ENCODE results near the gene LARGE1. TPM values are rescaled to one million over a fixed set of nuclear protein-coding genes. Genes with fewer than 3 reads are reported as not detected.

Gene LARGE1
- total and polyA plus RNA-seq, 9 of the 15 experiments (the other 6 are each of a cell fraction or from before 2014, with no cell fraction given): 0.01 to 0.66 (median 0.14) TPM; not detected in 2

DNA sequence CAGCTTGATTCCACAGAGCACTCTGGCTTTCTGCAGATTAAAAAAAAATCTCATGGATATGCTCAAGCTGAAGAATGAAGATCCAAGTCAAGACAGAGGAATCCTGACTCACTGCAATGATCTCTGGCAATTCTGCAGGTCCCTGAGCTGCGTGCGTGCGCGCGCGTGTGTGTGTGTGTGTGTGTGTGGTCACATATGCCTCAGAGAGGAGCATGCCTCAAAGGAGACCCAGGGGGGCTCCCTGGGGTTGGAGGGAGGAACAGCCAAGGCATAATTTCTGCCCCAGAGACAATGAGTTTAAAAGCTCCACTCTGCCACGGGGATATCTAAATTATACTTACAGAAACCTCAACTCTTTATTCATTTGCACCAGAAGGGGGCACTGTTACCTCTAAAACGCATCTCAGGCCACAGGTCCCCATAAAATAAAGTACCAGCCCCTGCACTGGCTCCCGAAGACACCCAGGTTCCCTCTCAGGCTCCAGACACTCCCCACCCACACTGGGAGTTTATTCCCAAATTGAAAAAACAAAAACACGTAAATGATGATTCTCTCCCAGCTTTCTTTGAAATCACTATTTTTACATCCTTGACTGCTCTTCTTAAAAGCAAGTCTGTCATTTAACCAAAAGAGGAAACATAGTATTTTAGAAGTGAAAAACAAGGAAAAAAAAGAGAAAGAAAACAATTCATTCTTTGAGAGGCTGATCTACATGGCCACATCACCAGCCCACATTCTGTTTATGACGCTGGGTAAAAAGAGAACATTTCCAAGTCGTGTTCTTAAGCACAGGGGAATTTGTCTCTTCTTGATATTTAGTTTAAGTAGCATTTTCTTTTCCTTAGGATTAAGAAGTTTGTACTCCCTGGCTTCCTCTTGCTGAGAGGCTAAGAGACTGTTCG is 401.0 kb downstream of the LARGE1 start:
- intact Hi-C loops (cut with micrococcal nuclease) (loop anchor here (10.0 kb wide), 1 partner anchor 55 kb away; no protein-coding TSS in a partner anchor), in situ Hi-C loops (cut with MboI) (no loop called here)
- FAIRE-seq (no peak), ATAC-seq (0 out of 3 replicates have a peak, but pooled peaks have one; percentile 31), DNase-seq (ENCODE audit: extremely low read depth in 1 of 4, low spot score in 3 of 4) (peak; percentile 8 to 17 (median 14))
- Histone ChIP-seq H3K27me3 (ENCODE audit: control insufficient read depth in 2 of 2, insufficient read depth in 2 of 2, low read length in 2 of 2) (no peaks in the 10 kb centered on the region), H3K4me3 (no peak overlapping the region), H3K4me1 (replicated peaks in 1 of 2; ENCODE audit: control insufficient read depth in 2 of 2, insufficient read depth in 2 of 2, low read length in 2 of 2) (no peaks in the 10 kb centered on the region), H3K27ac (ENCODE audit: extremely low read depth, low read depth, low read length) (no peak overlapping the region), H2AFZ (ENCODE audit: low read depth, low read length) (no peak overlapping the region), H3K9me3 (replicated peaks; ENCODE audit: control insufficient read depth, insufficient read depth, low read depth, low read length) (no peaks in the 10 kb centered on the region), H3K4me2 (ENCODE audit: insufficient read depth, low read length) (no peak overlapping the region), H3K9me1 (ENCODE audit: control insufficient read depth, insufficient read depth, low read length) (no peaks in the 10 kb centered on the region), H4K20me1 (replicated peaks; ENCODE audit: control insufficient read depth, insufficient read depth, low read length) (no peaks in the 10 kb centered on the region), H3K9ac (ENCODE audit: insufficient read depth in 1 of 2, low read depth in 2 of 2, low read length in 2 of 2) (no peak overlapping the region), H3K79me2 (ENCODE audit: control insufficient read depth, insufficient read depth, low read length) (no peaks in the 10 kb centered on the region), H3K36me3 (ENCODE audit: control insufficient read depth, insufficient read depth, low read length) (no peaks in the 10 kb centered on the region)
- BruUV-seq (replicated peaks): no TSS peak
- POLR2A ChIA-PET: no interaction called here
- CTCF ChIA-PET (ENCODE audit: low intra/inter-chr PET ratio): interaction anchor here (0.7 kb wide), 1 partner anchor 404 kb away, joined by 3 read pairs; no protein-coding TSS in a partner anchor
- 2% methylated on average over 7 of the region's 13 CpGs for WGBS (ENCODE audit: insufficient coverage, low coverage, missing lambda C conversion rate)
- TF ChIP-seq, protein P1, sequence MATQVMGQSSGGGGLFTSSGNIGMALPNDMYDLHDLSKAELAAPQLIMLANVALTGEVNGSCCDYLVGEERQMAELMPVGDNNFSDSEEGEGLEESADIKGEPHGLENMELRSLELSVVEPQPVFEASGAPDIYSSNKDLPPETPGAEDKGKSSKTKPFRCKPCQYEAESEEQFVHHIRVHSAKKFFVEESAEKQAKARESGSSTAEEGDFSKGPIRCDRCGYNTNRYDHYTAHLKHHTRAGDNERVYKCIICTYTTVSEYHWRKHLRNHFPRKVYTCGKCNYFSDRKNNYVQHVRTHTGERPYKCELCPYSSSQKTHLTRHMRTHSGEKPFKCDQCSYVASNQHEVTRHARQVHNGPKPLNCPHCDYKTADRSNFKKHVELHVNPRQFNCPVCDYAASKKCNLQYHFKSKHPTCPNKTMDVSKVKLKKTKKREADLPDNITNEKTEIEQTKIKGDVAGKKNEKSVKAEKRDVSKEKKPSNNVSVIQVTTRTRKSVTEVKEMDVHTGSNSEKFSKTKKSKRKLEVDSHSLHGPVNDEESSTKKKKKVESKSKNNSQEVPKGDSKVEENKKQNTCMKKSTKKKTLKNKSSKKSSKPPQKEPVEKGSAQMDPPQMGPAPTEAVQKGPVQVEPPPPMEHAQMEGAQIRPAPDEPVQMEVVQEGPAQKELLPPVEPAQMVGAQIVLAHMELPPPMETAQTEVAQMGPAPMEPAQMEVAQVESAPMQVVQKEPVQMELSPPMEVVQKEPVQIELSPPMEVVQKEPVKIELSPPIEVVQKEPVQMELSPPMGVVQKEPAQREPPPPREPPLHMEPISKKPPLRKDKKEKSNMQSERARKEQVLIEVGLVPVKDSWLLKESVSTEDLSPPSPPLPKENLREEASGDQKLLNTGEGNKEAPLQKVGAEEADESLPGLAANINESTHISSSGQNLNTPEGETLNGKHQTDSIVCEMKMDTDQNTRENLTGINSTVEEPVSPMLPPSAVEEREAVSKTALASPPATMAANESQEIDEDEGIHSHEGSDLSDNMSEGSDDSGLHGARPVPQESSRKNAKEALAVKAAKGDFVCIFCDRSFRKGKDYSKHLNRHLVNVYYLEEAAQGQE (IDR thresholded peaks at IDR 0.05; ENCODE audit: borderline replicate concordance): 0 out of 2 replicates have a peak, but pooled peaks have one; percentile 6
- TF ChIP-seq, protein P1 (CRISPR knock-in tag; IDR thresholded peaks at IDR 0.05; ENCODE audit: low read depth): no peak
- TF ChIP-seq, protein P2, sequence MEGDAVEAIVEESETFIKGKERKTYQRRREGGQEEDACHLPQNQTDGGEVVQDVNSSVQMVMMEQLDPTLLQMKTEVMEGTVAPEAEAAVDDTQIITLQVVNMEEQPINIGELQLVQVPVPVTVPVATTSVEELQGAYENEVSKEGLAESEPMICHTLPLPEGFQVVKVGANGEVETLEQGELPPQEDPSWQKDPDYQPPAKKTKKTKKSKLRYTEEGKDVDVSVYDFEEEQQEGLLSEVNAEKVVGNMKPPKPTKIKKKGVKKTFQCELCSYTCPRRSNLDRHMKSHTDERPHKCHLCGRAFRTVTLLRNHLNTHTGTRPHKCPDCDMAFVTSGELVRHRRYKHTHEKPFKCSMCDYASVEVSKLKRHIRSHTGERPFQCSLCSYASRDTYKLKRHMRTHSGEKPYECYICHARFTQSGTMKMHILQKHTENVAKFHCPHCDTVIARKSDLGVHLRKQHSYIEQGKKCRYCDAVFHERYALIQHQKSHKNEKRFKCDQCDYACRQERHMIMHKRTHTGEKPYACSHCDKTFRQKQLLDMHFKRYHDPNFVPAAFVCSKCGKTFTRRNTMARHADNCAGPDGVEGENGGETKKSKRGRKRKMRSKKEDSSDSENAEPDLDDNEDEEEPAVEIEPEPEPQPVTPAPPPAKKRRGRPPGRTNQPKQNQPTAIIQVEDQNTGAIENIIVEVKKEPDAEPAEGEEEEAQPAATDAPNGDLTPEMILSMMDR (IDR thresholded peaks at IDR 0.05 in 2 of 3, conservative IDR thresholded peaks at IDR 0.05 in 1 of 3; ENCODE audit: insufficient read depth in 2 of 3, low read depth in 1 of 3, low read length in 3 of 3): peak; percentile 6 to 49 (median 42); a peak in 3 of 6 replicates
- TF ChIP-seq CREB1 (IDR thresholded peaks at IDR 0.05) (no peak), CREB1 (CRISPR knock-in tag; IDR thresholded peaks at IDR 0.05) (no peak), RAD21 (CRISPR knock-in tag; conservative IDR thresholded peaks at IDR 0.05 in 1 of 2, IDR thresholded peaks at IDR 0.05 in 1 of 2) (peak in 1 of 2 experiments; percentile 33; a peak in 2 of 4 replicates), EHMT2 (IDR thresholded peaks at IDR 0.05) (no peak), CHD1 (IDR thresholded peaks at IDR 0.05; ENCODE audit: low read length) (no peak)
- TF ChIP-seq, protein P3, sequence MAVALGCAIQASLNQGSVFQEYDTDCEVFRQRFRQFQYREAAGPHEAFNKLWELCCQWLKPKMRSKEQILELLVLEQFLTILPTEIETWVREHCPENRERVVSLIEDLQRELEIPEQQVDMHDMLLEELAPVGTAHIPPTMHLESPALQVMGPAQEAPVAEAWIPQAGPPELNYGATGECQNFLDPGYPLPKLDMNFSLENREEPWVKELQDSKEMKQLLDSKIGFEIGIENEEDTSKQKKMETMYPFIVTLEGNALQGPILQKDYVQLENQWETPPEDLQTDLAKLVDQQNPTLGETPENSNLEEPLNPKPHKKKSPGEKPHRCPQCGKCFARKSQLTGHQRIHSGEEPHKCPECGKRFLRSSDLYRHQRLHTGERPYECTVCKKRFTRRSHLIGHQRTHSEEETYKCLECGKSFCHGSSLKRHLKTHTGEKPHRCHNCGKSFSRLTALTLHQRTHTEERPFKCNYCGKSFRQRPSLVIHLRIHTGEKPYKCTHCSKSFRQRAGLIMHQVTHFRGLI (CRISPR knock-in tag; IDR thresholded peaks at IDR 0.05): no peak

All from K562 (cell line).